Suppressor macrophage treated with lipopolysaccharide for 4 hours (primary cell): Measurements from ENCODE around the gene ZNF407.
A peak's percentile ranks its signal among the peaks of the same experiment; 100 is the strongest.
"Not testable (repeated sequence)": the region's sequence is repeated elsewhere in the genome, so short reads cannot be mapped to it uniquely, and the experiment has no call there.

ENCODE experiments used
- DNase-seq: peaks from one replicate; pipeline ENCODE4 v3.0.0-alpha.2; 2020

Gene ZNF407

GRCh38 chr18:74944676-74945075 is 347.0 kb downstream of the ZNF407 start:
- no peak for DNase-seq

DNA sequence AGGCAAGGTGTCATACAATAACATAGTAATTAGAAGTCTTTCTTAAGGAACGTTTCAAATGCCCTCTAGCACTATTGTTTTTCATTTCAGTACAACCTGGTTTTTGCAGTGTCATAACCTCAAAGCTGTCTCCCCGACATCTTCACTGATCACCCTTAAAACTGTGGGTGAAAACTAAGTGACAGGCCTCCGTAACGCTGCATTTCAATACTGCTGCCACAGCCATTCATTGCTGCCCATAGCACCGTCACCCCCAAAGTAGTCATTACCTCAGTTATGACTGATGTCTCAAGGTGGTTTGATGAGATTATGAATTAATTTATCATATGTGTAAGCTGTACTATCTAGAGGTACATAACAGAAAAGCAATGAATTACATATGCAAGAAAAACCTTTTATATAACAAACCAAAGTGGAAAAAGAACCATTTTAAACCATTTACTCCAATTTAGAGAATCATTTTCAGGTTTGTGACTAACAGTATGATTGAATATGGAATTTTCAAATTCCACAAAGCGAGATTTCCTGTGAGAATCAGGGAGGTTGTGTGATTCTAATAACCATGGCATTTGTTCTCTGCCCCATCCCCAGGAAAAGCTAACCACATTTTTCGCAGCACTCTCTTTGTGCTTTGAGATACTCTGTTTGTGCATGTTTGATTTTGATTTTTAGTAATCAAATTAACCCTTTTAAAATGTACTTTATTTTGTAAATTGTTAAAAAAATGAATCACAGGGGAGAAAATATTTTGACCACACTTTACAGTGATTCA is 348.3 kb downstream of the ZNF407 start:
- no peak for DNase-seq

DNA sequence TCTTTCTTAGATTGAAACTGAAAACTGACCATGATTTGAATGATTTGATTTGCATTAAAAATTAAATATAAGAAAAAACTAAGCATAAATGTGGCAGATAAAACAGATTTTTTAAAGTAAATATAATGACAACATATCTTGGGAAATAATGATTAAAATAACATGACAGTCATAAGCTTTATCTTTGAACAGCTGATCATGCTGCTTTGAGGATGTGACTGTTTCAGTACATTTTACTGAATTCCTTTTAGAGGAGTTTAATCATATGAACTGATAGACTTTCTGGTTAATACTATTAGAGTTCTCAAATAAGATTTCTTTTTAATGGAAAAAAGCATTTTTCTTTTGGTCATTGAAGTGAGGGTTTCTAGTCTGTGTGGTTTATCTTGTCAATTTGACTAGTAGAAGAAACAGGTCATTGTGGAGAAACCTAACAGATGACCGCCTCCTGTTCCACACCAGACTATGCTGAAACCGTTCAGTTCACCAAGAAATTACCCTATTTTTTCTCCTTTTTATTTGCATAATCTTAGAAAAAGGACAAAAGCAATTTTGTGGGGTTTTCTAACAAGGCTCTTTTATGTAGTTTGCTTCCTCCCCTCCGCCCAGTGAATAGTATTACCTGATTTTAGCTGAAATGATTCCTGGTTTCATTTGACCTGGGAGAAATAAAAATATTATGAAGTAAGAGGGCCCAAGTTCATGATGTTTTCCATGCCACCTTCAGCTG is 349.1 kb downstream of the ZNF407 start:
- DNase-seq: no peak

DNA sequence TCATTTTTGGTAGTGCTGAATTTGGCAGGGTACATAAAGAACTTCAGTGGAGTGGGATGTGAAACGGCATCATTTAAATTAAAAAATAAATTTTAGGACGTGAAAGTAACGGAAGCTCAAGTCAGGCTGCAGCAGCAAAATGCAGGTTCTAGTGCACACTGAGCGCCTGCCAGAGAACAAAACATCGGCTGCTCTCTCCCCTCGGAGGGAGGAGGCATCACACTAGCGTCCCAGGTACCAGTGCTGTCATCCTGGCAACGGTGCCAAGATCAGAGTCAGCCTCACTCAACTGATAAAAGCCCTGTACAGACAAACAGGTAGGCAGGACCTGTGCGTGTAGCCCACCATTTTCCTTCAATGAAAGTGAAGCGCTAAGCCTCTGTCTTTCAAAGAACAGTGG is 349.7 kb downstream of the ZNF407 start:
- DNase-seq: no peak

DNA sequence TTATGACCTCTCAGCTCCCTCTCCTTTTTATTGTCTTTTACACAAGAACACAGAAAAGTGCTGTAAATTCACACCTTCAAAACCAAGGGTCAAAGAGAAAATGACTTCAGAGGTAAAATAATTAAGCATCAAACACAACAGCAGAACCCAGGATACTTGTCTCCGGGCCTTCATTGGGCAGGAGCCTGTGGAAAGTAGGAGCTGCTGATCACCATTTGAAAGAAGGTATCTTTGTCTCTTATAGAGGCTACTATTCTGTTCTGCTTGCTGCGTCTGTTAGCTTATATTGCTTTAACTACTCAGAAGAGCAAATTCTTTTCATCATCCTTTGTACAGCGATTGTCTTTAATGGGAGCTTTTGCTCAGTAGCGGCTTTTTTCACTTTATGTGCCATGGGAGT is 350.2 kb downstream of the ZNF407 start:
- no peak for DNase-seq

DNA sequence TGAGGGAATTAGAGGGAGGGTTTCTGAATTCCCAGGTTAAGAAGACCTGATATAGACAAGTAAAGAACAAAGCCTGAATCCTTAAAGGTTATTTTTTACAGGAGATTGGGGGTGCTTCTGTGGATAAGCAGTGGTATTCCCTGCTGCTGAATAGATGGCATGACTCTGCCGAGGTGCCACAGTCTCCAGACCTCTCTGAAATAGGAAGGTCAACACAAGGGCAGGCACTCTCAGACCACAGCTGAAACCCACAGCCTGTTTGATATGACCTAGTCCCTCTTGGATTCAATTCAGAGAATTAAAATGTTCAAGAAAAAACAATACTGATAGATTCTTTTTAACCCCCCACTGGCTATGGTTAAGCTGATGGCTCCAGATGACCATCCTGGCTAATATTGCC is 351.9 kb downstream of the ZNF407 start:
- DNase-seq: no peak

DNA sequence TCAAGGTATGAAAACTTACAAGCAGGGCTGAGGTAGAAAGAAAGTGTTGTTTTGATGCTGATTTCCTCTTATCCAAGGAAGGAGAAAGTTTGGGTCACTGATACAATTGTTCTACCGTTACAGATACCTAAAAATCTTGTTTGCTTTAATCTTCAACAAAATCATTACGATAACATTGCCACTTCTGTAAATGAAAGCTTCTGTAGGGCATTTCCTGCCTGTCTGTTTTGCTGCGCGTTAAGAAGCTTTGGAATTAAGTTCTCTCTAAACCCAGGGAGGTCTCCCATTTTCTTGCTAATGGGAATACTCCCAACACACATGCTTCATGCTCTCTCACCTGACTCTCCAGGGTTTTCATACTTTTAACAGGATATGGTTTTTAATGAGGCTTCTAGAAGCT is 352.8 kb downstream of the ZNF407 start:
- no peak for DNase-seq

DNA sequence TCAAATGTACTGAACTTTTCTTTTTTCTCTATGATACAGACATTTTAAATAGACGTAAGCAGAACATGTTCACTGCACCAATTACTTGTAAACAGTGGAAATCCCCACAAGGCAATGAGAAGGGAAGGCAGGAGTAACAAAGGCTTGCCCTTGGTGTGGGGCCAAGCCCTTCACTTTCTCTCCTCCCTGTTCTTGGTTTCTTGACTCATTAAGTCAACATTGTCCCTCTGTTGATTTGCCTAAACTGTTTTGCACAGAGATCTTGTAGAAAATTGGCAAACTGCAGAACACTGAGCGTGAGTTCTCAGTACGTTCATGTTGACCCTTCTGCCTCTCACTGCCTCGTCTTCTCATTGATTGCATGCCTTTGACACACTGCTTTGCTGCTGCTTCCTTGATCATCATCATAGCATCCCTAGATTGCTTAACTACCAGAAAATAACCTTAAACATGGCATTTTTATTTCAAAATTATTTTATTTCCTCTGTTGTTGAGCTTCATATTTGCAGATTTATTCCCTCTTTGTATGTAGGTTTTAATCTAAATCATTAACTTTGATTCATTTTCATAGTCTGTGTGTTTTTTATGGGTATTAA is 353.6 kb downstream of the ZNF407 start:
- no peak for DNase-seq

DNA sequence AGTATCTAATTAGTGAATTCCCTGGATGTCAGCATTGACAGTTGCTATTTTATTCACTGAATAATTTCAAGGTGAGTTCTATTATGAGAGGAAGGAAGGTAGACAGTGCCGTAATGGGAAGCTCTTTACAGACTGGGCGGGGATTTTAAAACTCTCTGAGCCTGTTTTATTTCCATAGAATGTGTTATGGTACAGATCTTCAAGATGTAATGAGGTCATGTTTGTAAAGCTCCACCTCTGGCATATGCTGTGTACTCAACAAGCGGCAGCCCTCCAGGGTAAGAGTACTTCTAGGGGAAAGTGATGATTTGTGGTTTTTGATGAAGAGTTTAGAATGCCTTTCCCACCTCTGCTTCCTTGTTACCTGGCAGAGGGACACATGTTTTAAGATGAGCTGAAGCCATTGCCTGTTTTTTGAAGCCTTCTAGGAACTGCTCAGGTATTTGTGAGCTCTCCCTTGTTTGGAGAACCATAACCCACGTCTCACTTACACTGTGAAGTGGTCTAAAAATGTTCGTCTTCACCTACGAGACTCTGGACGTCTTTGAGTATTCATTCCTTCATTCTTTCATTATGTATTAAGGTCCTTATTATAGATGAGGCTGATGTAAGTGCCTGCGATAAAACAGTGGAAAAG is 360.0 kb downstream of the ZNF407 start:
- no peak for DNase-seq

- no peak for DNase-seq
Observed at GRCh38 chr18:74959216-74959615, 361.5 kb downstream of the ZNF407 start.

DNA sequence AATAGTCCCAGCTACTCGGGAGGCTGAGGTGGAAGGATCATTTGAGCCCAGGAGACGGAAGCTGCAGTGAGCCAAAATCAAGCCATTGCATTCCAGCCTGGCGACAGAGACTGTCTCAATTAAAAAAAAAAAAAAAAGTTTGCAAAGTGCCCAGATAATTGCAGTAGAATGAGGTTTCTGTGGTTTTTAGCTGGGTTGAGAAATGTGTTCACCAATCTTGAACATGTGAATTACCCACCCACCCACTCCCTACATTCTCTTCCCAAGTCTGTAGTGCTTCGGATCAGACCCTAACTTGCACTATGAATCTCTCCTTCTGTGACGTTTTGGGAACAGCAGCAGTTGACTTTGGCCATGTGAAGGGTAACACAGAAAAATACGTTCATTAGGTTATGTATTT is 363.9 kb downstream of the ZNF407 start:
- DNase-seq: no peak

DNA sequence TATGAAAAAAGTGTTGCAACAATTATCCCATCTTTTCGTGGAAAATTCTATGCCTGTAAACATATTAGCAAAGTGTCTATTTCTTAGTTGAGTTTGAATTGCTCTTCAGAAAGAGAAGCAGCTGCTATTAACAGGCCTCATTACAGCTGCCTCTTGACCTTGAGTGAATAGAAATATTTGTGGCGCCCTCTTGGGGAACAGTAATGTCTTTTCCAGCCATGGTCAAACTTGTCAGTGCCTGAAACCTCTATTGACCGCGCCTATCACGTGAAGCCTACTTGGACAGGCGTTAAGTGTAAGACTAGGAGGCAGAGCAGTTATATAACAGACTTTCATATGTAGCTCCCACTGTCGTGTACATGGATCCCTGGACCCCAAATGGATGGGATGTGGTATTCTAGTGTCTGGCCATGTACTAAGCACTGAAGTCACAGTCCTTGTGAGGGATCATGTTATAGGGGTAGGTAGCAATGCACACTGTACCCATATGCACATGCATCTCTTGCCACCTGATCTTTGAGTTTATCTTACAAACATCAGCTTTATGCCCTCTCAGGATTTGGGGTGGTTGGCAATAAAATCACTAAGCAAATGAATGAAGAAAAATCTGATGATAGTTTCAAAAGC is 366.3 kb downstream of the ZNF407 start:
- peak; percentile 30 for DNase-seq

GRCh38 chr18:74965682-74966081 is 368.0 kb downstream of the ZNF407 start:
- DNase-seq: no peak

GRCh38 chr18:74967438-74967837 is 369.8 kb downstream of the ZNF407 start:
- DNase-seq: no peak

GRCh38 chr18:74967979-74968378 is 370.3 kb downstream of the ZNF407 start:
- DNase-seq: no peak

- DNase-seq: not testable (repeated sequence)
Observed at GRCh38 chr18:74971358-74971757, 373.7 kb downstream of the ZNF407 start.

GRCh38 chr18:74971776-74972175 is 374.1 kb downstream of the ZNF407 start:
- DNase-seq: peak; percentile 53

GRCh38 chr18:74972354-74972753 is 374.7 kb downstream of the ZNF407 start:
- DNase-seq: no peak

- no peak for DNase-seq
Observed at GRCh38 chr18:74975001-74975400, 377.3 kb downstream of the ZNF407 start.

- DNase-seq: no peak
Observed at GRCh38 chr18:74976331-74976909, 378.8 kb downstream of the ZNF407 start.

- no peak for DNase-seq
Observed at GRCh38 chr18:74977041-74977440, 379.4 kb downstream of the ZNF407 start.

- no peak for DNase-seq
Observed at GRCh38 chr18:74980669-74981068, 383.0 kb downstream of the ZNF407 start.

- no peak for DNase-seq
Observed at GRCh38 chr18:74981476-74981875, 383.8 kb downstream of the ZNF407 start.
